HCT116 (cell line): Measurements from ENCODE around the gene FCRL5. TPM values are rescaled to one million over a fixed set of nuclear protein-coding genes. Genes with fewer than 3 reads are reported as not detected.

Source experiments
- ATAC-seq: fragments of 200-7000 bp; cut with Tn5 transposase; 2 replicates; pipeline ENCODE4 v1.9.1; 2020; ENCODE audit warnings: mild to moderate bottlenecking, moderate library complexity
- BruUV-seq: library from RNA; stranded (reverse); fragments of 400-500 nt; replicated peaks from 2 replicates; lab custom pipeline; 2021; lab: Mats Ljungman, UMichigan
- CTCF ChIA-PET: fragments of 300-600 bp; sonication (Branson Sonifier 250); formaldehyde crosslinking; loops from one replicate; lab custom pipeline; 2021; ENCODE audit warnings: antibody characterized with exemption; lab: Charles Lee
- POLR2A ChIA-PET: fragments of 300-600, 350-600 bp; sonication (Branson Sonifier 250); formaldehyde crosslinking; loops from one replicate; lab custom pipeline; 2021; ENCODE audit warnings: antibody characterized with exemption; lab: Charles Lee
- RAD21 ChIA-PET, 2 experiments: fragments of 300-600 bp; sonication (Branson Sonifier 250); formaldehyde crosslinking; loops; one replicate each; lab custom pipeline; 2023; ENCODE audit warnings: low total read pairs in 2 of 2; ENCODE audit not compliant: uncharacterized antibody in 2 of 2, unreplicated experiment in 2 of 2, low non-redundant PET in 1 of 2; lab: Charles Lee
- DNase-seq: peaks from one replicate; pipeline ENCODE4 v3.0.0-alpha.2; 2010; ENCODE audit warnings: low read depth, low spot score
- H2AFZ ChIP-seq: fragments of 200-600 bp; shearing (Covaris generic), sonication (generic); 2 replicates; pipeline ENCODE4 v1.6.1; 2017; ENCODE audit warnings: low read depth, mixed run types, mixed read lengths, antibody characterized with exemption, low read length; ENCODE audit not compliant: poor library complexity, severe bottlenecking
- H3K27ac ChIP-seq: 2 replicates; pipeline ENCODE4 v1.5.1; 2012; ENCODE audit warnings: low read depth, low read length
- H3K27me3 ChIP-seq: fragments of 200-600 bp; sonication (generic); 2 replicates; pipeline ENCODE4 v1.6.1; 2016; ENCODE audit warnings: mixed run types, low read length, mixed read lengths; ENCODE audit not compliant: insufficient read depth
- H3K36me3 ChIP-seq, 2 experiments: fragments of 200-500 bp in 1 of 2; fragments of 200-600 bp in 1 of 2; sonication (Bioruptor generic) in 1 of 2; sonication (generic) in 1 of 2; 2 replicates each; pipeline versions ENCODE4 v1.5.1 to v1.6.1; 2014 to 2016; ENCODE audit warnings: low read length in 2 of 2, inconsistent platforms in 1 of 2, mixed read lengths in 1 of 2, mixed run types in 1 of 2; ENCODE audit not compliant: insufficient read depth in 2 of 2, control insufficient read depth in 1 of 2
- H3K4me1 ChIP-seq, 2 experiments: fragments of 200-600 bp in 1 of 2; sonication (generic) in 1 of 2; 2 replicates each; pipeline versions ENCODE4 v1.5.1 to v1.6.1; 2012 to 2017; ENCODE audit warnings: low read length in 2 of 2, inconsistent platforms in 1 of 2, mild to moderate bottlenecking in 1 of 2, mixed read lengths in 1 of 2, mixed run types in 1 of 2, moderate library complexity in 1 of 2; ENCODE audit not compliant: insufficient read depth in 2 of 2, control insufficient read depth in 1 of 2
- H3K4me2 ChIP-seq: fragments of 200-600 bp; sonication (generic); 2 replicates; pipeline ENCODE4 v1.6.1; 2017; ENCODE audit warnings: mixed run types, low read length, mixed read lengths
- H3K4me3 ChIP-seq, 2 experiments: fragments of 200-600 bp in 1 of 2; sonication (generic) in 1 of 2; replicated peaks in 1 of 2; 2 replicates each; pipeline ENCODE4 v1.5.1; 2011 to 2016; ENCODE audit warnings: low read length in 2 of 2, control low read depth in 1 of 2, low read depth in 1 of 2, mild to moderate bottlenecking in 1 of 2, mixed read lengths in 1 of 2, mixed run types in 1 of 2
- H3K79me2 ChIP-seq: fragments of 200-600 bp; sonication (generic); 2 replicates; pipeline ENCODE4 v1.6.1; 2017; ENCODE audit warnings: mild to moderate bottlenecking, mixed run types, low read length, moderate library complexity, mixed read lengths; ENCODE audit not compliant: insufficient read depth
- H3K9ac ChIP-seq: fragments of 200-600 bp; sonication (generic); 2 replicates; pipeline ENCODE4 v1.6.1; 2016; ENCODE audit warnings: low read length, mixed read lengths
- H3K9me2 ChIP-seq: fragments of 200-600 bp; sonication (generic), shearing (Covaris generic); 2 replicates; pipeline ENCODE4 v1.6.1; 2017; ENCODE audit warnings: mixed run types, mild to moderate bottlenecking, moderate library complexity; ENCODE audit not compliant: insufficient read depth
- H3K9me3 ChIP-seq, 2 experiments: fragments of 200-500 bp in 1 of 2; fragments of 200-600 bp in 1 of 2; sonication (Bioruptor generic) in 1 of 2; sonication (generic) in 1 of 2; 2 replicates each; pipeline ENCODE4 v1.6.1; 2014 to 2017; ENCODE audit warnings: low read length in 2 of 2, mixed read lengths in 2 of 2, inconsistent platforms in 1 of 2, low read depth in 1 of 2, mild to moderate bottlenecking in 1 of 2, mixed run types in 1 of 2, moderate library complexity in 1 of 2; ENCODE audit not compliant: control insufficient read depth in 1 of 2, insufficient read depth in 1 of 2
- H4K20me1 ChIP-seq: fragments of 200-600 bp; sonication (generic), shearing (Covaris generic); 2 replicates; pipeline ENCODE4 v1.6.1; 2017; ENCODE audit warnings: mixed run types, mild to moderate bottlenecking, moderate library complexity; ENCODE audit not compliant: insufficient read depth
- CTCF ChIP-seq, 3 experiments: fragments of 200-600 bp in 1 of 3; sonication (generic) in 1 of 3; IDR thresholded peaks in 2 of 3; conservative IDR thresholded peaks in 1 of 3; 2 replicates each; pipeline ENCODE4 v1.5.1; 2012 to 2017; ENCODE audit warnings: low read depth in 2 of 3, low read length in 2 of 3, antibody characterized with exemption in 1 of 3, borderline replicate concordance in 1 of 3, control low read depth in 1 of 3, mild to moderate bottlenecking in 1 of 3, mixed read lengths in 1 of 3, mixed run types in 1 of 3, moderate library complexity in 1 of 3; ENCODE audit not compliant: insufficient read depth in 1 of 3
- EGR1 ChIP-seq: IDR thresholded peaks from 2 replicates; pipeline ENCODE4 v1.6.1; 2012; ENCODE audit warnings: low read depth
- EZH2 ChIP-seq: fragments of 200-600 bp; sonication (generic); IDR thresholded peaks from 2 replicates; pipeline ENCODE4 v1.6.1; 2017; ENCODE audit warnings: antibody characterized with exemption, mixed run types
- JUND ChIP-seq: IDR thresholded peaks from 2 replicates; pipeline ENCODE4 v1.6.1; 2012
- MAX ChIP-seq: IDR thresholded peaks from 2 replicates; pipeline ENCODE4 v1.6.1; 2012
- POLR2A ChIP-seq: IDR thresholded peaks from 2 replicates; pipeline ENCODE4 v1.7.0; 2011; ENCODE audit warnings: borderline replicate concordance; ENCODE audit not compliant: insufficient read depth, insufficient read length; ENCODE audit errors: extremely low read depth
- RAD21 ChIP-seq: IDR thresholded peaks from 2 replicates; pipeline ENCODE4 v1.6.1; 2012; ENCODE audit warnings: low read depth, mild to moderate bottlenecking
- REST ChIP-seq: IDR thresholded peaks from 2 replicates; pipeline ENCODE4 v1.6.1; 2012; ENCODE audit warnings: low read depth
- SIN3A ChIP-seq: IDR thresholded peaks from 2 replicates; pipeline ENCODE4 v1.6.1; 2012; ENCODE audit warnings: low read depth
- SP1 ChIP-seq: IDR thresholded peaks from 2 replicates; pipeline ENCODE4 v1.6.1; 2012; ENCODE audit warnings: low read depth
- TCF7L2 ChIP-seq: IDR thresholded peaks from 2 replicates; pipeline ENCODE4 v1.7.0; 2011; ENCODE audit warnings: borderline replicate concordance, inconsistent platforms; ENCODE audit not compliant: insufficient read depth, insufficient read length; ENCODE audit errors: extremely low read depth
- YY1 ChIP-seq: IDR thresholded peaks from 2 replicates; pipeline ENCODE4 v1.6.1; 2011; ENCODE audit warnings: low read length, low read depth, moderate library complexity, mild to moderate bottlenecking; ENCODE audit not compliant: insufficient replicate concordance; ENCODE audit errors: extremely low read depth
- ZNF274 ChIP-seq: fragments of 200-500 bp; sonication (Bioruptor generic); IDR thresholded peaks from 2 replicates; pipeline ENCODE4 v1.6.1; 2014; ENCODE audit warnings: mild to moderate bottlenecking, low read depth, low read length, inconsistent platforms
- intact Hi-C: fragments of 100-400 bp; cut with micrococcal nuclease; formaldehyde crosslinking; loops from 2 replicates; pipeline ENCODE4 v1.10.0; 2022
- total RNA-seq: library from RNA; stranded (reverse); gene quantifications from one replicate; pipeline ENCODE4 v1.2.1, GENCODE V29; 2021; ENCODE audit not compliant: unreplicated experiment

FCRL5 gene
- total RNA-seq, 1 experiment from 2014 or later, result not detected

- intact Hi-C loops, result no loop called here
- H3K9me2 ChIP-seq, result no peaks in the 10 kb centered on the region
- POLR2A ChIA-PET, result no interaction called here
- RAD21 ChIA-PET, result no interaction called here
- H3K9ac ChIP-seq, result no peak overlapping the region
- H3K79me2 ChIP-seq, result no peaks in the 10 kb centered on the region
- DNase-seq (no peak), ATAC-seq (no peak)
- no peak overlapping the region for H3K4me2 ChIP-seq
- no TSS peak for BruUV-seq
- H3K27me3 ChIP-seq, result peaks cover 15% of the 10 kb centered on the region
- TF ChIP-seq SP1 (no peak), EGR1 (no peak), YY1 (no peak), JUND (no peak), RAD21 (no peak), REST (no peak), ZNF274 (no peak), SIN3A (no peak), MAX (no peak), CTCF (IDR thresholded peaks at IDR 0.05 in 2 of 3, conservative IDR thresholded peaks at IDR 0.05 in 1 of 3; ENCODE audit: borderline replicate concordance in 1 of 3, insufficient read depth in 1 of 3, low read depth in 2 of 3, low read length in 2 of 3) (no peak), TCF7L2 (no peak), POLR2A (no peak), EZH2 (no peak)
- H2AFZ ChIP-seq, result no peak overlapping the region
- CTCF ChIA-PET, result no interaction called here
- H3K4me3 ChIP-seq, result no peak overlapping the region
- H3K9me3 ChIP-seq, result no peaks in the 10 kb centered on the region
- no peaks in the 10 kb centered on the region for H3K4me1 ChIP-seq
- H3K27ac ChIP-seq, result no peak overlapping the region
- no peaks in the 10 kb centered on the region for H4K20me1 ChIP-seq
- H3K36me3 ChIP-seq, result no peaks in the 10 kb centered on the region
These were observed 52.8 kb downstream of the FCRL5 start for GRCh38 chr1:157499521-157499920.
